ENCODE data around the gene PER1. TPM values are rescaled to one million over a fixed set of nuclear protein-coding genes. Genes with fewer than 3 reads are reported as not detected.

The PER1 gene
- total and polyA plus RNA-seq, 10 of the 15 experiments (the other 5 are each of a cell fraction or from before 2014, with no cell fraction given) = 0.02 to 25.1 (median 5.4) TPM

GRCh38 chr17:8151120-8151640 is 1.0 kb downstream of the PER1 start (continued):
- TF ChIP-seq ZBTB11 (CRISPR knock-in tag; IDR thresholded peaks at IDR 0.05) (no peak), NFIC (IDR thresholded peaks at IDR 0.05; ENCODE audit: low read depth, low read length) (no peak), PAX5 (IDR thresholded peaks at IDR 0.05; ENCODE audit: borderline replicate concordance, low read depth, low read length) (peak; percentile 72; the same call in 1 of the 2 replicates), HCFC1 (IDR thresholded peaks at IDR 0.05; ENCODE audit: low read length) (peak; percentile 38; the same call in 1 of the 2 replicates), RCOR1 (conservative IDR thresholded peaks at IDR 0.05; ENCODE audit: low read depth, low read length) (no peak), RELB (IDR thresholded peaks at IDR 0.05; ENCODE audit: low read depth) (peak; percentile 67; the same call in 1 of the 2 replicates), IKZF2 (IDR thresholded peaks at IDR 0.05) (peak; percentile 73 to 76), BCL3 (IDR thresholded peaks at IDR 0.05; ENCODE audit: borderline replicate concordance, insufficient read depth, low read depth, low read length, poor library complexity, severe bottlenecking) (no peak), SUZ12 (IDR thresholded peaks at IDR 0.05; ENCODE audit: unreplicated experiment) (no peak), MTA3 (IDR thresholded peaks at IDR 0.05; ENCODE audit: borderline replicate concordance, low read length) (no peak), ZNF622 (IDR thresholded peaks at IDR 0.05) (no peak), CHD2 (IDR thresholded peaks at IDR 0.05; ENCODE audit: borderline replicate concordance, low read depth, low read length) (peak; percentile 89), TARDBP (IDR thresholded peaks at IDR 0.05; ENCODE audit: borderline replicate concordance) (no peak), LARP7 (IDR thresholded peaks at IDR 0.05) (no peak), NKRF (conservative IDR thresholded peaks at IDR 0.05) (peak; percentile 78), MEF2A (IDR thresholded peaks at IDR 0.05; ENCODE audit: insufficient read depth, low read depth, low read length) (peak; percentile 86), SREBF1 (IDR thresholded peaks at IDR 0.05; ENCODE audit: low read length) (0 out of 2 replicates have a peak, but pooled peaks have one; percentile 27), ZNF687 (IDR thresholded peaks at IDR 0.05) (peak; percentile 26; the same call in 1 of the 2 replicates)
